ENCODE measurements around the gene MCTP1.

The MCTP1 gene

DNA sequence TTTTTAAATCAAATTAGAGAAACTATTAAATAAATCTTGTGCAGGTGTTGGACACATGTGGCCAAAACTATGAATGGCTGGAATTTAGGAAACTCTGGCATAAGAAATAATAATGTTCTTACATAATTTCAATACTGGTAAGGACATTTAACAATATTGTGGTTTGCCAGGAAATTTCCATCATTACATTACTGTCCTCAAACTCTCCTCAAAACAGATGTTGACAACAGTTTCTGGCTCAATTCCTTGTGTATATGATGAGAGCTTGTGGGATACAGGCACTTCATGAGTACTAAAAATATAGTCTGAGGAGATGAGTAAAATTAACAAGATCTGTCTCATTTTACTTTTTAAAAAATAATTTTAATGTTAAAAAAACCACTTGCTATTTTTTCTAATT is 27.9 kb downstream of the MCTP1 start:
- DNase-seq (ENCODE audit: low spot score) (no peak), ATAC-seq (ENCODE audit: low read depth) (no peak)
- Histone ChIP-seq H3K4me1 (ENCODE audit: insufficient read depth, poor library complexity, severe bottlenecking) (no peaks in the 10 kb centered on the region), H3K27me3 (ENCODE audit: insufficient read depth, poor library complexity, severe bottlenecking) (peaks cover 6% of the 10 kb centered on the region), H3K36me3 (ENCODE audit: low read depth) (no peaks in the 10 kb centered on the region), H3K9me3 (ENCODE audit: severe bottlenecking) (no peaks in the 10 kb centered on the region), H3K27ac (ENCODE audit: poor library complexity, severe bottlenecking) (no peak overlapping the region), H3K4me3 (ENCODE audit: severe bottlenecking) (no peak overlapping the region)
- TF ChIP-seq, protein P1, sequence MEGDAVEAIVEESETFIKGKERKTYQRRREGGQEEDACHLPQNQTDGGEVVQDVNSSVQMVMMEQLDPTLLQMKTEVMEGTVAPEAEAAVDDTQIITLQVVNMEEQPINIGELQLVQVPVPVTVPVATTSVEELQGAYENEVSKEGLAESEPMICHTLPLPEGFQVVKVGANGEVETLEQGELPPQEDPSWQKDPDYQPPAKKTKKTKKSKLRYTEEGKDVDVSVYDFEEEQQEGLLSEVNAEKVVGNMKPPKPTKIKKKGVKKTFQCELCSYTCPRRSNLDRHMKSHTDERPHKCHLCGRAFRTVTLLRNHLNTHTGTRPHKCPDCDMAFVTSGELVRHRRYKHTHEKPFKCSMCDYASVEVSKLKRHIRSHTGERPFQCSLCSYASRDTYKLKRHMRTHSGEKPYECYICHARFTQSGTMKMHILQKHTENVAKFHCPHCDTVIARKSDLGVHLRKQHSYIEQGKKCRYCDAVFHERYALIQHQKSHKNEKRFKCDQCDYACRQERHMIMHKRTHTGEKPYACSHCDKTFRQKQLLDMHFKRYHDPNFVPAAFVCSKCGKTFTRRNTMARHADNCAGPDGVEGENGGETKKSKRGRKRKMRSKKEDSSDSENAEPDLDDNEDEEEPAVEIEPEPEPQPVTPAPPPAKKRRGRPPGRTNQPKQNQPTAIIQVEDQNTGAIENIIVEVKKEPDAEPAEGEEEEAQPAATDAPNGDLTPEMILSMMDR (IDR thresholded peaks at IDR 0.05; ENCODE audit: poor library complexity, severe bottlenecking): no peak

DNA sequence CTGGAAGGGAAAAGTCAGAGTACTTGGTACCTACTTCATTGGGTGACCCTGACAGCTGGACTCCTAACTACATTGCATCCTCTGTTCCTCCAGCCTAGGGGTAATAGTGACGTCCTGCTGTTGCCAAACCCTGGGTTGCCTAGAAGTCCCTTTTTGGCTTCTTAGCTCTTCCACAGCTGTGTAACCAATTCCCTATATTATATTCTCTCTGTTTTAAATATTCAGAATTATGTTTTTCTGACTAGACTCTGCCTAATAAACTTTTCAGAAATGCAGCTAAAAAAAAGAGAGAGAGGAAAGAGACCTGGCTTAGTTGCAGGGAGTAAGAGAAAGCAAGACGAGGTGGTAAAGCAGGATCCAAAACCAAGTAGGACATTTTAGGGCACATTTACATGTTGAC is 28.4 kb downstream of the MCTP1 start:
- Histone ChIP-seq H3K4me1 (ENCODE audit: insufficient read depth, poor library complexity, severe bottlenecking) (no peaks in the 10 kb centered on the region), H3K4me3 (ENCODE audit: severe bottlenecking) (no peak overlapping the region), H3K27me3 (ENCODE audit: insufficient read depth, poor library complexity, severe bottlenecking) (peaks cover 6% of the 10 kb centered on the region), H3K9me3 (ENCODE audit: severe bottlenecking) (no peaks in the 10 kb centered on the region), H3K27ac (ENCODE audit: poor library complexity, severe bottlenecking) (no peak overlapping the region), H3K36me3 (ENCODE audit: low read depth) (no peaks in the 10 kb centered on the region)
- TF ChIP-seq, protein P1 (IDR thresholded peaks at IDR 0.05; ENCODE audit: poor library complexity, severe bottlenecking): no peak
- ATAC-seq (ENCODE audit: low read depth): no peak
- DNase-seq (ENCODE audit: low spot score): no peak

DNA sequence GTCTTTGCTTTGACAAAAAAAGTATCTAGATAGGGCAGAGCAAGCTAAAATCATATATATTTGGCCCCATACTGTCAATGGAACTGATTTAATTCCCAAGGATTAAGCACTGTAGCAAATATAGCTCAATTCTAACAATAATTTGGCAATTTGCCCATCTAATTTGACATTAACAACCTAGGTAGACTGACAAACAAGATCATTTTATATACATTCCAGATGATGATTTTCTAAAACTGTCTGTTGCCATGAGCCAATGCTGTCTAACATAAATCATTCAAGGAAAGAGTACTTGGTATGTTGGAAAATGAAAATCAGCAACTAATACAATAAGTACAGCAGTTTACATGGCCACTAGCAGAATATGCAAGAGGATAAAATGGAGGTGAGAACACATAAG is 32.1 kb downstream of the MCTP1 start:
- no peak for ATAC-seq (ENCODE audit: low read depth)
- DNase-seq (ENCODE audit: low spot score): no peak
- TF ChIP-seq, protein P1 (IDR thresholded peaks at IDR 0.05; ENCODE audit: poor library complexity, severe bottlenecking): no peak
- Histone ChIP-seq H3K9me3 (ENCODE audit: severe bottlenecking) (no peaks in the 10 kb centered on the region), H3K27ac (ENCODE audit: poor library complexity, severe bottlenecking) (no peak overlapping the region), H3K36me3 (ENCODE audit: low read depth) (no peaks in the 10 kb centered on the region), H3K4me3 (ENCODE audit: severe bottlenecking) (no peak overlapping the region), H3K27me3 (ENCODE audit: insufficient read depth, poor library complexity, severe bottlenecking) (peaks cover 6% of the 10 kb centered on the region), H3K4me1 (ENCODE audit: insufficient read depth, poor library complexity, severe bottlenecking) (no peaks in the 10 kb centered on the region)

DNA sequence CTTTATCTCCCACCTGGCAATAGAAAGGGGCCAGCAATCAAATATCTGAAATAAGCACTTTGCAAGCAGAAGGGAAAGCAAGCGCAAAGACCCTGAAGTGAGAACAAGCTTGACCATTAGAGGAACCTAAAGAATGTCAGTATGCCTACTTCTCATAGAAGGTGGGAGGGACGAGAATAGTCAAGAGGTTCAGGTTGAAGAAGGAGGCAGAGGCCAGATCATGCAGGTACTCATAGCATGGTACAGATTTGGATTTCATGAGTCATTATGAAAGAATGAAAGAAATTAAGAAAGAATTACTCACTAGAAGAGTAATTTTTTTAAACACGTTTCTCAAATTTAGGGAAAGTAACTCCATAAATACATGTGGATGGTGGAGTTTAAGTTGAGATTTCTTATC is 33.7 kb downstream of the MCTP1 start:
- H3K27ac ChIP-seq (ENCODE audit: poor library complexity, severe bottlenecking): no peak overlapping the region
- H3K4me1 ChIP-seq (ENCODE audit: insufficient read depth, poor library complexity, severe bottlenecking): no peaks in the 10 kb centered on the region
- ATAC-seq (ENCODE audit: low read depth): no peak
- peaks cover 6% of the 10 kb centered on the region for H3K27me3 ChIP-seq (ENCODE audit: insufficient read depth, poor library complexity, severe bottlenecking)
- no peaks in the 10 kb centered on the region for H3K36me3 ChIP-seq (ENCODE audit: low read depth)
- TF ChIP-seq, protein P1 (IDR thresholded peaks at IDR 0.05; ENCODE audit: poor library complexity, severe bottlenecking): no peak
- H3K9me3 ChIP-seq (ENCODE audit: severe bottlenecking): no peaks in the 10 kb centered on the region
- no peak for DNase-seq (ENCODE audit: low spot score)
- H3K4me3 ChIP-seq (ENCODE audit: severe bottlenecking): no peak overlapping the region

DNA sequence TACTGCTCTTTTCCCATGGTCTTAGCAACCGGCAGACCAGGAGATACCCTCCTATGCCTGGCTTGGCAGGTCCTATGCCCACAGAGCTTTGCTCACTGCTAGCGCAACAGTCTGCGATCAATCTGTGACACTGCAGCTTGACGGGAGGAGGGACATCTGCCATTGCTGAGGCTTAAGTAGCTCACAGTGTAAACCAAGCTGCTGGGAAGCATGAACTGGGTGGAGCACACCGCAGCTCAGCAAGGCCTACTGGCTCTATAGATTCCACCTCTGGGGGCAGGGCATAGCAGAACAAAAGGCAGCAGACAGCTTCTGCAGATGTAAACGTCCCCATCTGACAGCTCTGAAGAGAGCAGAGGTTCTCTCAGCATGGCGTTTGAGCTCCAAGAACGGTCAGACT is 40.4 kb downstream of the MCTP1 start:
- Histone ChIP-seq H3K27ac (ENCODE audit: poor library complexity, severe bottlenecking) (no peak overlapping the region), H3K4me1 (ENCODE audit: insufficient read depth, poor library complexity, severe bottlenecking) (no peaks in the 10 kb centered on the region), H3K27me3 (ENCODE audit: insufficient read depth, poor library complexity, severe bottlenecking) (no peaks in the 10 kb centered on the region), H3K9me3 (ENCODE audit: severe bottlenecking) (no peaks in the 10 kb centered on the region), H3K36me3 (ENCODE audit: low read depth) (no peaks in the 10 kb centered on the region), H3K4me3 (ENCODE audit: severe bottlenecking) (no peak overlapping the region)
- TF ChIP-seq, protein P1 (IDR thresholded peaks at IDR 0.05; ENCODE audit: poor library complexity, severe bottlenecking): no peak
- no peak for DNase-seq (ENCODE audit: low spot score)
- no peak for ATAC-seq (ENCODE audit: low read depth)

Data from RWPE2 (cell line).